Lower leg skin (tissue), 4 donors: ENCODE data around the gene SLC38A11. TPM values are rescaled to one million over a fixed set of nuclear protein-coding genes. Genes with fewer than 3 reads are reported as not detected.

Experiments used
- DNase-seq, 2 donors: peaks; one replicate each; pipeline ENCODE4 v3.0.0-alpha.2; 2019; ENCODE audit warnings: low spot score in 2 of 2
- H3K4me3 ChIP-seq: fragments of 200-600 bp; sonication (generic); 2 replicates; pipeline ENCODE4 v1.5.1; 2017; ENCODE audit warnings: mild to moderate bottlenecking, low read depth; ENCODE audit not compliant: poor library complexity, severe bottlenecking
- POLR2A ChIP-seq, 2 donors: fragments of 450-650 bp; IDR thresholded peaks; one replicate each; pipeline ENCODE4 v1.6.1; 2016 to 2017; ENCODE audit warnings: antibody characterized with exemption in 2 of 2, mild to moderate bottlenecking in 1 of 2, moderate library complexity in 1 of 2
- WGBS, 2 donors: methylation state at CpG; one replicate each; pipeline ENCODE4 v1.1.5; 2018; 5-methylcytosine and 5-hydroxymethylcytosine counted together
- intact Hi-C: fragments of 100-400 bp; cut with DNase I; formaldehyde crosslinking; loops from one replicate; pipeline ENCODE4 v1.15.0; 2023; ENCODE audit warnings: low total_unique reads
- total RNA-seq, 4 donors: library from RNA; depleted of rRNA; stranded (reverse); fragments of >200 nt; gene quantifications; one replicate each; pipeline ENCODE4 v1.1.0, GENCODE V29; 2016
- TF ChIP-seq, protein P1 (sequence below), 3 donors: fragments of 450-650 bp; IDR thresholded peaks; one replicate each; pipeline ENCODE4 v1.5.1; 2016; ENCODE audit warnings: antibody characterized with exemption in 3 of 3, mild to moderate bottlenecking in 3 of 3, moderate library complexity in 2 of 3

SLC38A11 gene
- total RNA-seq, 4 donors from 2014 or later, result 0.32 to 2.9 (median 0.52) TPM; not detected in 1

DNA sequence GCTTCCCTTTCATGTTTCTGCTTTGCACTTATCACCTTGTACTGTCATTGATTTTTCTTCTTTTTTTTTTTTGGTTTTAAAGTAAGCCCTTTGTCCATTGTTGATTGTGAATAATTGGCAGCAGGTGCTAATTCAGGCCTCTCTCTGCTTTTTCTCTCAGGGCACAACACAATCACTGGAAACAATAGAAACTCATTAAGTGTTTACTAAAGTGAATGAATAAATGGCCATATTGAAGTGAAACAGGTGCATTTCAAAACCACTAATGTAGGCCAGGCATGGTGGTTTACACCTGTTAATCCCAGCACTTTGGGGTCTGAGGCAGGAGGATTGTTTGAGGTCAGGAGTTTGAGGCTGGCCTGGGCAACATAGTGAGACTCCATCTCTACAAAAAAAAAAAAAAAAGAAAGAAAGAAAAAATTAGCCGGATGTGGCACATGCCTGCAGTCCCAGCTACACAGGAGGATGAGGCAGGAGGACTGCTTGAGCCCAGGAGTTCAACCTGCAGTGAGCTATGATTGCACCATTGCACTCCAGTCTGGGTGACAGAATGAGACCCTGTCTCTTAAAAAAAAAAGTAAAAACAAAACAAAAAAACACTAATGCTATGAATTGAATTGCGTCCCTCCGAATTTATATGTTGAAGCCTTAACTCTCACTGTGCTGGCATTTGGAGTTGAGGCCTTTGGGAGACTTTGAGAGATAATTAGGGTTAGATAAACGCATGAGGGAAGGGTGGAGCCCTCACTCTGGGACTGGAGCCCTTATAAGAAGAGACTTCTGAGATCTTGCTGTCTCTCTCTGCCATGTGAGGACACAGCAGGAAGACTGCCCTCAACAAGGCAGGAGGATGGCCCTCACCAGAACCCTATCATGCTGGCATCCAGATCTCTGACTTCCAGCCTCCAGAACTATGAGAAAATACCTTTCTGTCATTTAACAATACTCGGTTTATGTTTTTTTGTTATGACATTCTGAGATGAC is 19.9 kb downstream of the SLC38A11 start:
- no peak overlapping the region for H3K4me3 ChIP-seq
- DNase-seq, result no peak
- 80 to 84% methylated on average over 5 of the region's 5 CpGs for WGBS, 2 donors
- intact Hi-C loops, result no loop called here
- no peak for TF ChIP-seq POLR2A (IDR thresholded peaks at IDR 0.05)
- TF ChIP-seq, protein P1, sequence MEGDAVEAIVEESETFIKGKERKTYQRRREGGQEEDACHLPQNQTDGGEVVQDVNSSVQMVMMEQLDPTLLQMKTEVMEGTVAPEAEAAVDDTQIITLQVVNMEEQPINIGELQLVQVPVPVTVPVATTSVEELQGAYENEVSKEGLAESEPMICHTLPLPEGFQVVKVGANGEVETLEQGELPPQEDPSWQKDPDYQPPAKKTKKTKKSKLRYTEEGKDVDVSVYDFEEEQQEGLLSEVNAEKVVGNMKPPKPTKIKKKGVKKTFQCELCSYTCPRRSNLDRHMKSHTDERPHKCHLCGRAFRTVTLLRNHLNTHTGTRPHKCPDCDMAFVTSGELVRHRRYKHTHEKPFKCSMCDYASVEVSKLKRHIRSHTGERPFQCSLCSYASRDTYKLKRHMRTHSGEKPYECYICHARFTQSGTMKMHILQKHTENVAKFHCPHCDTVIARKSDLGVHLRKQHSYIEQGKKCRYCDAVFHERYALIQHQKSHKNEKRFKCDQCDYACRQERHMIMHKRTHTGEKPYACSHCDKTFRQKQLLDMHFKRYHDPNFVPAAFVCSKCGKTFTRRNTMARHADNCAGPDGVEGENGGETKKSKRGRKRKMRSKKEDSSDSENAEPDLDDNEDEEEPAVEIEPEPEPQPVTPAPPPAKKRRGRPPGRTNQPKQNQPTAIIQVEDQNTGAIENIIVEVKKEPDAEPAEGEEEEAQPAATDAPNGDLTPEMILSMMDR (IDR thresholded peaks at IDR 0.05), result no peak

GRCh38 chr2:164934401-164935117 is 20.8 kb downstream of the SLC38A11 start:
- WGBS, 2 donors, result 73 to 74% methylated on average over 5 of the region's 5 CpGs
- intact Hi-C loops, result no loop called here
- no peak for DNase-seq
- no peak overlapping the region for H3K4me3 ChIP-seq
- no peak for TF ChIP-seq POLR2A (IDR thresholded peaks at IDR 0.05)
- TF ChIP-seq, protein P1 (IDR thresholded peaks at IDR 0.05), result no peak

DNA sequence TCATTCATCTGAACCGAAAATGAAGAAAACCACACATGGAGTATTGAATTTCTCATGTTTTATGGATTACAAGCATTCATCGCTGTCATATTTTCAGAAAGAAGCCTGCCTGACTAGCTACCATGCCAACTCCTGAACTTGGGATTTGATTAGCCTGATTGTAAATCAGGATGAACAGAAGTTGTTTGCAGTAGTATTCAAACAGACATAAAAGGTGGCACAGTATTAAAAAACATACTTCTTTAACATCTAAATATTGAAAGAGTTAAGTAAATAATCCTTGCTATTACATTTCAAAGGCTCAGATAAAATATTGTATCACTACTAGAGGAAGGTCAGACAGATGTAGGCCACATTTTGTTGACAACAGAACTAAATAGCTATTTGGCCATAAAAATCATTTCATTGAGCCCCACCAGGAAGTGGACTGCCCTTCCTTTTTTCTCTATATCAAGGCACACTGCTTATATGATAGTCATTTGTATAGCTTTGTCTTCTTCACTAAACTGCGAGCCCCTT is 21.6 kb downstream of the SLC38A11 start:
- no peak for DNase-seq
- H3K4me3 ChIP-seq, result no peak overlapping the region
- TF ChIP-seq, protein P1 (IDR thresholded peaks at IDR 0.05), result no peak
- no peak for TF ChIP-seq POLR2A (IDR thresholded peaks at IDR 0.05)
- intact Hi-C loops, result no loop called here
- WGBS, 2 donors, result 77% methylated on average over 3 of the region's 3 CpGs

DNA sequence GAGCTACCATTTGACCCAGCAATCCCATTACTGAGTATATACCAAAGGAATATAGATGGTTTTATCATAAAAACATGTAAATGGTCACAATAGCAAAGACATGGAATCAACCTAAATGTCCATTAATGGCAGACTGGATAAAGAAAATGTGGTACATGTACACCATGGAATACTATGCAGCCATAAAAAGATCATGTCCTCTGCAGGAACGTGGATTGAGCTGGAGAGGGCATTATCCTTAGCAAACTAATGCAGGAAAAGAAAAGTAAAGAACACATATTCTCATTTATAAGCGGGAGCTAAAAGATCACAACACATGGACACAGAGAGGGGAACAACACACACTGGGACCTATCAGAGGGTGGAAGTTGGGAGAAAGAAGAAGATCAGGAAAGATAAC is 22.9 kb downstream of the SLC38A11 start:
- TF ChIP-seq, protein P1 (IDR thresholded peaks at IDR 0.05), result no peak
- TF ChIP-seq POLR2A (IDR thresholded peaks at IDR 0.05), result no peak
- H3K4me3 ChIP-seq, result no peak overlapping the region
- 84 to 93% methylated on average over 2 of the region's 2 CpGs for WGBS, 2 donors
- intact Hi-C loops, result no loop called here
- DNase-seq, result no peak

DNA sequence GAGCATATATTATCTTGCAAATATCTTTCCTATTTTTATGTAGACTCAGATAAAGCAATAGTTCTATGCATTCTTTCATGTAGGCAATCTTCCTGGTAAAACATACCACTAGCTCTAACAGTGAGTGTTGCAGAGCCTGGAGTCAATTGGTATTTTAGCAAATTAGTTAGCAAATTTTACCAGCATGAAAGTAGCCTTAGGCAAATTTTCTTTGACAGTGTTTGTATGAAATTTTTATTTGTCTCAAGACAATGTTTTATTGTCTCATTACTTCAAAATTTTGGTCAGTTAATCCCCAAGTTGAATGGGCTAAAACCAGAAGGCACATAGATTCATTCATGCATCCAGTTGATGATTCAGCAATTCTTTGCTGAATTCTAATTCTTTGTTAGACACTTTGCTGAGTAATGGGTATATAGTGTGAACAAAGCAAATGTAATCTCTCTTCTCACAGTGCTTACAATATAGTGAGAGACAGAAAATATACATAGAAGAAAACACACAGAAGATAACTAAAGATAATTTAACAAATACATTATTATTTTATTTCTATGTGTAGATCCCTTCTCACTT is 27.1 kb downstream of the SLC38A11 start:
- intact Hi-C loops, result loop anchor here (5.0 kb wide), 1 partner anchor 1681 kb away; no protein-coding TSS in a partner anchor
- no peak overlapping the region for H3K4me3 ChIP-seq
- no peak for DNase-seq
- TF ChIP-seq POLR2A (IDR thresholded peaks at IDR 0.05), result no peak
- TF ChIP-seq, protein P1 (IDR thresholded peaks at IDR 0.05), result no peak
